HG03342 (cell line): ENCODE data around the gene IPCEF1.

Experiments
- ATAC-seq: cut with Tn5 transposase; IDR thresholded peaks from one replicate; pipeline ENCODE4 v1.9.1; 2021; ENCODE audit warnings: mild to moderate bottlenecking, moderate library complexity; ENCODE audit not compliant: unreplicated experiment

IPCEF1 gene, protein sequence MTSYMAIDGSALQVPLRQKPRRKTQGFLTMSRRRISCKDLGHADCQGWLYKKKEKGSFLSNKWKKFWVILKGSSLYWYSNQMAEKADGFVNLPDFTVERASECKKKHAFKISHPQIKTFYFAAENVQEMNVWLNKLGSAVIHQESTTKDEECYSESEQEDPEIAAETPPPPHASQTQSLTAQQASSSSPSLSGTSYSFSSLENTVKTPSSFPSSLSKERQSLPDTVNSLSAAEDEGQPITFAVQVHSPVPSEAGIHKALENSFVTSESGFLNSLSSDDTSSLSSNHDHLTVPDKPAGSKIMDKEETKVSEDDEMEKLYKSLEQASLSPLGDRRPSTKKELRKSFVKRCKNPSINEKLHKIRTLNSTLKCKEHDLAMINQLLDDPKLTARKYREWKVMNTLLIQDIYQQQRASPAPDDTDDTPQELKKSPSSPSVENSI

DNA sequence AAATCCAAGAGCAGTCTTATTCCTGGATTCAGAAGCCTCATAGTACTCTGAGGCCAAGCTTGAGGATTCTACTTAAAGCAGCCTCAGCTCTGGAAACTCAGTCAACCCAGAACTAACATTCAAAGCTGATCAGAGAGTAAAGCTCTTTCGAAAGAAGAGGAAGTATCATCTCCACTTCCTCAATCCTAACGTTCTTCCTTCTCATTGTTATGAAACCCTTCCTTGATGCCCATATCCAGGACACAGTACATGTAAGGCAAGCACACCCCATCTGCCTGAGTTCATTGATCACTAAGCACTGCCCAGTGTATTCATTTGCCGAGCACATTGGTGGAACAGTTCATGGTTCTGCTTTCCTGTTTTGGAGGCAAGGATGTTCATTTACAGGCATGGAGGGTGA, at the start of gene IPCEF1:
Gene IPCEF1 (minus strand): TSS at position 114 of the 400 bp plus-strand sequence. CDS start 90,856 bp downstream, outside the sequence.
- ATAC-seq, result peak; percentile 31

DNA sequence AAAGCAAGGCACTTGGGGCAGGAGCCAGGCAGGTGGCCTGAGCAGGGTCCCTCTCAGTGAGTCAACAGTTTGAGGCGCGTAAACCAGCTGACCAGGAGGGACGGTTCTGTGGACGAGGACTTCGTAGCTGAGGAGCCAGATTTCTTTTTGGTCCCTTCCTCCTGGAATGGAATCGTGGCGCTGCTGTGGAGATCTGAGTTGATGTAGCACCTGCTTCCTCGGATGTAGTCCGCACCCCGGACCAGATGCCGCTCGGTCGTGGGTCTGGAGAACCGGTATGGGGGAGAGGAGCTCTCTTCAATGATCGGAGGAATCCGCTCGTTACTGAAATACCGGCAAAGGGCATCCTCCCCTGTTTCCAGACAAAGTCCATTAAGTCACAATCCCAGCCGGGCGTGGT, 49.7 kb upstream of the IPCEF1 start:
- ATAC-seq, result no peak

DNA sequence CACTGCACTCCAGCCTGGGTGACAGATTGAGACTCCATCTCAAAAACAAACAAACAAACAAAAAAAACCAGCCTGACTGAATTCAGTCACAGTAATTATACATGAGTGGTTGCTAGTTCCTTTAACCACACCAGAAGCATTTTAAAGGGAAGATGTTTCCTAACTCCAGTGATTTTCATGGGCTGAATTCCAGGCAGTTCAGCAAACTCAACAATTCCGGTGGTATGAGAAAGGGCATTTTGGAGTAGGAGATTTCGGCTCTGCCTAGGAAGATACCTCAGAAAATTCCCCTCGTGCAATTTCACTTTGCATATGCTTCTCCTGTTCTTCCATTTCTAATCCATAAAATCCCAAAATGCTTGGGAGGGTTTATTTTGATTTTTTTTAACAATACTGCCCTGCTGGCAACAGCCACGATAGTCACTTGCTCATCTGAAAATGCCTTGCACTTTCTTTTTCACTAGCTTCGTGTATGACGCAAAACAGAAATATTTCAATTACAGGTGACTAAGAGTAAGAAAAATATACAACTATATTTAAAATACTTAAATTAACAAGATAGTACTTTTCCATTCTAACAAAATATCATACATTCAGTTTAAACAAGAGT, 48.3 kb upstream of the IPCEF1 start:
- ATAC-seq, result no peak

DNA sequence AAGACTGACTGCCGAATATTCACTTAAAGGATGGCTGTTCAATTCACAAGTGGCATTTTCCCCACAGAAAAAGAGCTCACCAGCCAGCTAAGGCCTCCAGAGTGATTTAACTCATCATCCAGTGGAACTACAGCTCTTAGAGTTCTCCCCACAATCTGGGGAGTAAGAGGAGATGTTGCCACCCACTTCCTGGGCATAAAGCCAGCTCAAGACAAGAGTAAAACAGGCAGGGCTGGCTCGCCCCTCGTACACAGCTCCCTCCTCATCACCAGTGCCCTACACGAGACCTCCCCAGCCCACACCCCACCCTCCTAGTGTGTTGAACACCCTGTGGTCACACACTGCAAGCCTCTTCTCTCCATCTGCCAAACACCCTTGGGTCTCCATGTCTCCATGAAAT, 47.2 kb upstream of the IPCEF1 start:
- no peak for ATAC-seq

- no peak for ATAC-seq
Measured at GRCh38 chr6:154402081-154402780, 45.6 kb upstream of the IPCEF1 start.

GRCh38 chr6:154399097-154399496, 42.5 kb upstream of the IPCEF1 start:
- ATAC-seq, result no peak

- no peak for ATAC-seq
Measured at GRCh38 chr6:154397491-154398195, 41.0 kb upstream of the IPCEF1 start.

- ATAC-seq, result no peak
Measured at GRCh38 chr6:154395878-154396277, 39.3 kb upstream of the IPCEF1 start.

DNA sequence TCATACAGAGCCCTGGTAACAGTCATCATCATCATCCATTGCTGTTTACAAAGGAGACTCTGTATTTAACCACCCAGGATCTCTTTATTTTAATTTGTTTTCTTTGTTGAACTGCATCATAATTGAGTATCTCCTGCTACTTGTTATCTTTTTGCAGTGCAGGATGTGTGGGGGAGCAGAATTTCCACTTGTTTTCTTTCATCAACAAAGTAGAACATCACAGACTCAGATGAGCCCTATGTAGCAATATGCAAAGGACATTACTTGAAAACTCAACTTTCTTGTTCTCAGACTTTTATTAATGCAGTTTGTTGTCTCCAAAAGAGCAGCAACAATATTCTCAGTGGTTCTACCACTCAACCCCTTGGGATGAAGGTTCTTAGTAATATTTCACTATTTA, 38.7 kb upstream of the IPCEF1 start:
- ATAC-seq, result no peak

DNA sequence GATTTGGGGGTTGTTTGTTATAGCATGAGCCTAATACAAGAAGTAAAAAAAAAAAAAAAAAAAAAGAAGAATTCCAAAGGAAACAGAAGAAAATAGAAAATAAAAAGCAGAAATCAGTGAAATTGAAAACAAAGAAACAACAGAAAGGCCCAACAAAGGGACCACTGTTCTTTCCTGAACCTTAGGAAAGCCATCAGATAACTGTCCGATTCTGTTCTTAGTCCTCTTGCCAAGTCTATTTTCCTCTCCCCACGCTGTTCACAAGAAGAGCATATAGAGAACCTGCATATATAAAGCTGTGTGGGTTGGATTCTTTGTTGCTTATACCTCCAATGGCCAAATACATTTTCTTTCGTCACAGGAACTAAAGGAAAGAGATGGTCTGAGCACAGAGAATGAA, 38.0 kb upstream of the IPCEF1 start:
- no peak for ATAC-seq

DNA sequence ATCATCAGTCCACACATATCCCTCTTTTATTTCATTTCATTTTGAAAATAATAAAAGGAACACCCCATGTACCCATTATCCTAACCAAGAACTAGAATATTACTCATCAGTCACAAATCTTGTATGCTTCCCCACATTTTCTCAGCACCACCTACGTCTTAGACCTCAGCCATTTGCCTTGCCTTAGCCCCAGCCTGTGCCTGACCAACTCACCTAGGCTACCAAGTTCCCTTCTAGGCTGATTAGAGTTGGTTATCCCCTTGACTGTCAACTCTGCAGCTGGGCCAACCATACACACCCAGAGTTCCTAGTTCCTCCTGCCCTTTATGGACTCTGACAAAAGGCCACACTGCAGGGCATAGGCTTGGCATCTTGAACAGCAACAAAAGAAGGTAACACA, 33.4 kb upstream of the IPCEF1 start:
- no peak for ATAC-seq

DNA sequence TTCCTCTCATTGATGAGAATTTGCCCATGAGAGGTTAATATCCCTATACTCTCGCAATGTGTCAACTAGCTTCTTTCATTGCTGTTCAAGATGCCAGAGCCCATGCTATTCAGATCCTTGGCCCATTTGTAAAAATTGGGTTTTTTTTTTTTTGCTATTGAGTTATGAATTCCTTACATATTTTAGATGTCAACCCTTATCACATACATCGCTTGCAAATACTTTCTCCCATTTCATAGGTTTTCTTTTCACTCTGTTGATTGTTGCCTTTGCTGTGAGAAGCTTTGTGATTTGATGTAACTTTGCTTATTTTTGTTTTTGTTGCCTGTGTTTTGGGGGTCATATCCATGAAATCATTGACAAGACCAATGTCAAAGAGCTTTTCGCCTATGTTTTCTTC, 32.2 kb upstream of the IPCEF1 start:
- no peak for ATAC-seq

- no peak for ATAC-seq
Measured at GRCh38 chr6:154386848-154387717, 30.5 kb upstream of the IPCEF1 start.

DNA sequence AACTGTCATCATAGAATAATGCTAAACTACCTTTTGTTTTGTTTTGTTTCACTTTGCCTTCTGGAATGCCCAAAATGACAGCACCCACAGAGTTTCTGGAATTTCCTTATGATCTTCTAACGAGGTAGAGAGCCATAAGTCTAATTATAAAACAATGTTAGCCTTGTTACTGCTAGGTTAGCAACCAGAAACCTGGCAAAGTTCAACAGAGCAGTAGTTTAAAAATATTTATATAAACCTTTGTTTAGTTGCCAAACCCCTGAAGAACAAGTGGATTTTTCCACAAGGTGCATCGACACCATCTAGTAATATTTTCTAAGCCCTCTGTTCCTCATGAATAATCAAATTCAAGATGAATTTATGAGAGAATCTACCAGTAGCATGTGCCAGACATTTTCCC, 27.6 kb upstream of the IPCEF1 start:
- no peak for ATAC-seq

DNA sequence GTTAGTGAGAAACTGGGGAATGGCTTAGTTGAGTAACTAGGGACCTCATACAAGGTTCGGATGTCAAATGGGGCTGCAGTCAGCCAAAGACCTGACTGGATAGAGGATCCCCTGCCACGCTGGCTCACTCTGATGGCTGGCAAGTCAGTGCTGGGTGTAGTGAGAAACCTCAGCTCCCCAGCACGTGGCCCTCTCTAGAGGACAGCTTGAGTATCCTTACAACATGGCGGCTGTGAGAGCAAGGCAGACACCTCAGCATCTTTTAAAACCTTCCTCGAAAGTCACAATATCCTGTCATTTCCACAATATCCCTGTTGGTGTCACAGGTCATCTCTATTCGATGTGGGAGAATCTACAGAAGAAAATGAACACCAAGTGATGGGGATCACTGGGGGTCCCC, 26.7 kb upstream of the IPCEF1 start:
- no peak for ATAC-seq

GRCh38 chr6:154382740-154383139, 26.1 kb upstream of the IPCEF1 start:
- no peak for ATAC-seq

- no peak for ATAC-seq
Measured at GRCh38 chr6:154381548-154381947, 24.9 kb upstream of the IPCEF1 start.

GRCh38 chr6:154380741-154381140, 24.1 kb upstream of the IPCEF1 start:
- ATAC-seq, result no peak

GRCh38 chr6:154379585-154379984, 23.0 kb upstream of the IPCEF1 start:
- no peak for ATAC-seq

DNA sequence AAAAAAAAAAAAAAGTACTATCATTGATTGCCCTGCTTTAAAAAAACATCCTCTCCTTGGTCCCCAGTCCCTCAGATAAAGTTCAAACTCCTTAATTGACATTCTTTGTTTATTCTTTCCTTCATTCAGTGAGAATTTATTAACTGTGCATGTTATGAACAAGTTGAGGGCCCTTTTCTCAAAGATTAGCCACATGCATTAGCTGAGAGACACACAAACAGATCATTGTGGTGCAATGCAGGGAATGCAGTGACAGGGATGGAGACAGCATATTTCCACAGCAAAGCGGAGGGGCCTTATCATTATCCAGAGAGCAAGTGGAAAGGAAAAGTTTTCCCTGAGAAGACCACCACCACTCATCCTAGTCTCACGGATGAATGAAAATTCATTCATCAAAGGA, 21.9 kb upstream of the IPCEF1 start:
- ATAC-seq, result no peak
